HepG2 (cell line): ENCODE results near the gene TM2D3. TPM values are rescaled to one million over a fixed set of nuclear protein-coding genes. Genes with fewer than 3 reads are reported as not detected.

Experiments used
- ATAC-seq: fragments of 200-7000 bp; cut with Tn5 transposase; 3 replicates; pipeline ENCODE4 v1.9.1; 2020; ENCODE audit warnings: mild to moderate bottlenecking, moderate library complexity
- BruUV-seq: library from RNA; stranded (reverse); fragments of 400-500 nt; replicated peaks from 2 replicates; lab custom pipeline; 2021; lab: Mats Ljungman, UMichigan
- CTCF ChIA-PET: fragments of 300-600 bp; formaldehyde crosslinking; extraction: SDS; loops from one replicate; lab custom pipeline; 2021; ENCODE audit warnings: low total read pairs, inconsistent platforms, low intra/inter-chr PET ratio; lab: Yijun Ruan, JAX
- POLR2A ChIA-PET: fragments of 350-600 bp; sonication (Branson Sonifier 250); formaldehyde crosslinking; loops from one replicate; lab custom pipeline; 2020; ENCODE audit warnings: antibody characterized with exemption, inconsistent platforms; lab: Yijun Ruan, JAX
- DNase-seq: peaks from one replicate; pipeline ENCODE4 v3.0.0-alpha.2; 2015; ENCODE audit warnings: low spot score
- FAIRE-seq: peaks from 3 replicates; lab custom pipeline; 2011; peaks lifted over from hg19 to GRCh38; lab: Jason Lieb, UNC
- H2AFZ ChIP-seq: one replicate; pipeline ENCODE4 v1.6.1; 2011; ENCODE audit warnings: low read length, inconsistent platforms
- H3K27ac ChIP-seq: fragments of 300-600 bp; 3 replicates; pipeline ENCODE4 v1.8.0; 2011; ENCODE audit warnings: mixed run types, mild to moderate bottlenecking, mixed read lengths, low read length, inconsistent platforms; ENCODE audit not compliant: insufficient read depth; ENCODE audit errors: extremely low read length
- H3K27me3 ChIP-seq, 2 experiments: fragments of 200-600 bp in 1 of 2; 2 replicates in 1 of 2; 3 replicates in 1 of 2; pipeline versions ENCODE4 v1.6.0 to v1.8.0; 2011; ENCODE audit warnings: low read length in 2 of 2, mild to moderate bottlenecking in 2 of 2, moderate library complexity in 2 of 2, inconsistent platforms in 1 of 2; ENCODE audit not compliant: insufficient read depth in 2 of 2, control insufficient read depth in 1 of 2
- H3K36me3 ChIP-seq, 2 experiments: fragments of 200-600 bp in 1 of 2; replicated peaks in 1 of 2; 2 replicates in 1 of 2; 3 replicates in 1 of 2; pipeline versions ENCODE4 v1.5.1 to v1.8.0; 2011; ENCODE audit warnings: low read length in 2 of 2, inconsistent platforms in 1 of 2; ENCODE audit not compliant: insufficient read depth in 2 of 2, control insufficient read depth in 1 of 2
- H3K4me1 ChIP-seq: 2 replicates; pipeline ENCODE4 v1.5.1; 2012; ENCODE audit warnings: low read length, inconsistent platforms; ENCODE audit not compliant: insufficient read depth
- H3K4me2 ChIP-seq: 2 replicates; pipeline ENCODE4 v1.6.0; 2011; ENCODE audit warnings: low read depth, low read length, inconsistent platforms
- H3K4me3 ChIP-seq, 3 experiments: fragments of 200-600 bp in 1 of 3; sonication (generic), shearing (Covaris generic) in 1 of 3; replicated peaks in 1 of 3; 2 replicates each; pipeline ENCODE4 v1.5.1; 2011 to 2016; ENCODE audit warnings: low read length in 3 of 3, inconsistent platforms in 2 of 3, low read depth in 2 of 3, mild to moderate bottlenecking in 2 of 3, control low read depth in 1 of 3, mixed read lengths in 1 of 3; ENCODE audit not compliant: insufficient read depth in 1 of 3
- H3K79me2 ChIP-seq: one replicate; pipeline ENCODE4 v1.6.1; 2011; ENCODE audit warnings: low read length, inconsistent platforms; ENCODE audit not compliant: insufficient read depth
- H3K9ac ChIP-seq: 2 replicates; pipeline ENCODE4 v1.6.0; 2011; ENCODE audit warnings: mild to moderate bottlenecking, low read depth, low read length, inconsistent platforms; ENCODE audit not compliant: insufficient read depth
- H3K9me3 ChIP-seq: 2 replicates; pipeline ENCODE4 v1.5.1; 2012; ENCODE audit warnings: mild to moderate bottlenecking, low read length
- H4K20me1 ChIP-seq: 2 replicates; pipeline ENCODE4 v1.6.0; 2011; ENCODE audit warnings: inconsistent platforms, mild to moderate bottlenecking, low read length, moderate library complexity; ENCODE audit not compliant: insufficient read depth
- ATF7 ChIP-seq, 2 experiments: fragments of 450-650 bp in 1 of 2; sonication (generic) in 1 of 2; formaldehyde crosslinking in 1 of 2; IDR thresholded peaks; 2 replicates each; pipeline versions ENCODE4 v1.4.0 to v1.6.1; 2016 to 2020; ENCODE audit warnings: antibody characterized with exemption in 1 of 2, mild to moderate bottlenecking in 1 of 2, missing genetic modification reagents in 1 of 2
- HDAC6 ChIP-seq: fragments of 200-600 bp; sonication (generic); IDR thresholded peaks from 2 replicates; pipeline ENCODE4 v1.7.0; 2017; ENCODE audit warnings: mild to moderate bottlenecking, antibody characterized with exemption, low read length, low read depth
- HNRNPH1 ChIP-seq: fragments of 200-400 bp; formaldehyde crosslinking; optimal IDR thresholded peaks from 2 replicates; pipeline ENCODE3; 2017; ENCODE audit warnings: mild to moderate bottlenecking, low read depth, low read length
- MTF1 ChIP-seq: sonication (generic); formaldehyde crosslinking; IDR thresholded peaks from 2 replicates; pipeline ENCODE4 v1.5.0; 2020; ENCODE audit warnings: missing genetic modification reagents
- SMAD1 ChIP-seq: sonication (generic); formaldehyde crosslinking; IDR thresholded peaks from 2 replicates; pipeline ENCODE4 v1.4.0; 2020; ENCODE audit warnings: missing genetic modification reagents, low read depth, mild to moderate bottlenecking, borderline replicate concordance
- TIGD3 ChIP-seq: sonication (generic); formaldehyde crosslinking; IDR thresholded peaks from 2 replicates; pipeline ENCODE4 v1.5.1; 2020; ENCODE audit warnings: mild to moderate bottlenecking, missing genetic modification reagents, borderline replicate concordance
- ZNF83 ChIP-seq: sonication (generic); formaldehyde crosslinking; IDR thresholded peaks from 2 replicates; pipeline ENCODE4 v1.4.0; 2020; ENCODE audit warnings: missing genetic modification reagents, mild to moderate bottlenecking, borderline replicate concordance
- WGBS: methylation state at CpG from one replicate; pipeline ENCODE4 v1.1.6; 2017; ENCODE audit warnings: low lambda C conversion rate; 5-methylcytosine and 5-hydroxymethylcytosine counted together
- in situ Hi-C: cut with HindIII; loops from 2 replicates; pipeline ENCODE4 v1.10.0; 2017; ENCODE audit warnings: low pct_unique_long_range_greater_than_20kb; ENCODE audit not compliant: extremely low pct_ligation_motif_present
- intact Hi-C: fragments of 100-400 bp; cut with micrococcal nuclease; formaldehyde crosslinking; loops from one replicate; pipeline ENCODE4 v1.10.0; 2022; ENCODE audit not compliant: unreplicated experiment
- polyA plus RNA-seq, 8 experiments: library from polyadenylated mRNA; depleted of rRNA in 3 of 8; stranded (reverse) in 7 of 8; unstranded in 1 of 8; fragments of >200 nt; fragmentation: Illumina TruSeq in 4 of 8; extraction: Trizol in 4 of 8; gene quantifications; 2 replicates each; pipeline versions ENCODE4 v1.2.1 to v1.2.3, GENCODE V29; 2011 to 2016; ENCODE audit warnings: low read depth in 4 of 8, missing spikeins in 1 of 8, mixed read lengths in 1 of 8; ENCODE audit not compliant: insufficient read depth in 1 of 8
- total RNA-seq, 5 experiments: library from RNA; depleted of rRNA; stranded (reverse); fragments of >200 nt; fragmentation: Illumina TruSeq; extraction: Trizol; gene quantifications; 2 replicates each; pipeline ENCODE4 v1.2.3, GENCODE V29; 2016; ENCODE audit warnings: low read depth in 1 of 5

TM2D3 gene
- total and polyA plus RNA-seq, 2 of the 13 experiments (the other 11 are each of a cell fraction or from before 2014, with no cell fraction given): 31.1 to 72.7 TPM

- no peak for TF ChIP-seq TIGD3 (CRISPR knock-in tag)
- TF ChIP-seq MTF1 (CRISPR knock-in tag): no peak
- no peak for TF ChIP-seq HNRNPH1
- TF ChIP-seq SMAD1 (CRISPR knock-in tag): no peak
These were observed 34.5 kb upstream of the TM2D3 start (continued) for GRCh38 chr15:101686718-101687117.

- ChIA-PET POLR2A (no interaction called here), CTCF (no interaction called here)
- Histone ChIP-seq H3K9ac (no peak overlapping the region), H3K27ac (no peak overlapping the region), H3K79me2 (no peaks in the 10 kb centered on the region), H2AFZ (no peak overlapping the region), H4K20me1 (no peaks in the 10 kb centered on the region), H3K4me1 (no peaks in the 10 kb centered on the region), H3K4me2 (no peak overlapping the region), H3K4me3 (no peak overlapping the region), H3K9me3 (no peaks in the 10 kb centered on the region), H3K27me3 (no peaks in the 10 kb centered on the region), H3K36me3 (peaks cover 4 to 38% of the 10 kb centered on the region in 2 experiments; a peak in 4 of 5 replicates)
- DNase-seq: no peak
- TF ChIP-seq HDAC6 (no peak), ZNF83 (CRISPR knock-in tag) (no peak), ATF7 (IDR thresholded peaks at IDR 0.05) (peak; percentile 70), ATF7 (CRISPR knock-in tag; IDR thresholded peaks at IDR 0.05) (no peak)
- WGBS: 97% methylated on average over 3 of the region's 3 CpGs
- ATAC-seq: no peak
- intact Hi-C loops (no loop called here), in situ Hi-C loops (no loop called here)
- no TSS peak for BruUV-seq
- FAIRE-seq: no peak
These were observed 32.7 kb upstream of the TM2D3 start for GRCh38 chr15:101684877-101685276.
